Thyroid gland (tissue), 4 donors: Measurements from ENCODE around the gene TBX6. TPM values are rescaled to one million over a fixed set of nuclear protein-coding genes. Genes with fewer than 3 reads are reported as not detected.
A peak's percentile ranks its signal among the peaks of the same experiment; 100 is the strongest.
"Not testable (repeated sequence)": the region's sequence is repeated elsewhere in the genome, so short reads cannot be mapped to it uniquely, and the experiment has no call there.

Experiments used
- DNase-seq, 2 donors: peaks; one replicate each; pipeline ENCODE4 v3.0.0-alpha.2; 2019
- H3K27ac ChIP-seq, 3 donors: fragments of 200-600 bp; sonication (generic); 1 replicate in 2 of 3; 2 replicates in 1 of 3; pipeline ENCODE4 v1.5.1; 2016 to 2019; ENCODE audit warnings: mild to moderate bottlenecking in 1 of 3, moderate library complexity in 1 of 3
- H3K27me3 ChIP-seq: fragments of 200-600 bp; sonication (generic); one replicate; pipeline ENCODE4 v1.5.1; 2019
- H3K36me3 ChIP-seq, 2 donors: fragments of 200-600 bp; sonication (generic); one replicate each; pipeline ENCODE4 v1.5.1; 2016 to 2019
- H3K4me1 ChIP-seq, 2 donors: fragments of 200-600 bp; sonication (generic); one replicate each; pipeline ENCODE4 v1.5.1; 2017 to 2019
- H3K4me3 ChIP-seq, 3 donors: fragments of 200-600 bp; sonication (generic); replicated peaks in 1 of 3; 1 replicate in 2 of 3; 2 replicates in 1 of 3; pipeline ENCODE4 v1.5.1; 2016; ENCODE audit warnings: mild to moderate bottlenecking in 1 of 3
- H3K9me3 ChIP-seq: fragments of 200-600 bp; sonication (generic); one replicate; pipeline ENCODE4 v1.5.1; 2017
- CTCF ChIP-seq, 6 experiments: fragments of 200-600 bp in 3 of 6; fragments of 450-650 bp in 3 of 6; sonication (generic) in 3 of 6; IDR thresholded peaks; one replicate each; pipeline ENCODE4 v1.5.1; 2016 to 2019; ENCODE audit warnings: antibody characterized with exemption in 6 of 6, mild to moderate bottlenecking in 2 of 6, inconsistent platforms in 1 of 6, moderate library complexity in 1 of 6
- POLR2A ChIP-seq, 2 donors: fragments of 450-650 bp; IDR thresholded peaks; one replicate each; pipeline ENCODE4 v1.6.1; 2017; ENCODE audit warnings: antibody characterized with exemption in 2 of 2, mild to moderate bottlenecking in 2 of 2, moderate library complexity in 1 of 2
- WGBS, 2 donors: methylation state at CpG; one replicate each; pipeline ENCODE4 v1.1.5; 2017; 5-methylcytosine and 5-hydroxymethylcytosine counted together
- intact Hi-C: fragments of 100-400 bp; cut with DNase I; formaldehyde crosslinking; loops from one replicate; pipeline ENCODE4 v1.15.1; 2023
- total RNA-seq, 4 donors: library from RNA; depleted of rRNA; stranded (reverse); fragments of >200 nt; gene quantifications; one replicate each; pipeline ENCODE4 v1.2.3, GENCODE V29; 2016

Gene TBX6
- total RNA-seq, 4 donors from 2014 or later, result 1.6 to 3.3 (median 2.4) TPM

DNA sequence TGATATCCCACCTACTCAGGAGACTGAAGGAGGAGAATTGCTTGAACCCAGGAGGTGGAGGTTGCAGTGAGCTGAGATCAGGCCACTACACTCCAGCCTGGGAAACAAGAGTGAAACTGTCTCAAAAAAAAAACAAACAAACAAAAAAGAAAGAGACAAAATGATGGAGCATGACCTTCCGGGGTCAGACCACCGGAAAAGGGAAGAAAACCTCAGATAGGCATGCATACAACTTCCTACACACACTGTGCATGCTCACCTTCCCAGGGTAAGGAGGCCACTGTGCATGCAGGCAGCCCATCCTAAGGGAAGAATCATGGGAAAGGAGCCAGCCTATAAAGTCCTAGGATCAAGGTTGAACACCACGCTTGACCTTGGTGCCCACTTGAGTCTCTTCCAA, 40.9 kb upstream of the TBX6 start:
- H3K27ac ChIP-seq, result peak overlapping the region in 1 of 3 donors; percentile 58
- no peak for DNase-seq
- no peak overlapping the region for H3K4me3 ChIP-seq
- H3K4me1 ChIP-seq, result peaks cover 4 to 22% of the 10 kb centered on the region in 2 donors
- 65 to 68% methylated on average over 3 of the region's 3 CpGs for WGBS, 2 donors
- H3K9me3 ChIP-seq, result no peaks in the 10 kb centered on the region
- no peaks in the 10 kb centered on the region for H3K36me3 ChIP-seq
- intact Hi-C loops, result no loop called here
- TF ChIP-seq POLR2A (IDR thresholded peaks at IDR 0.05) (no peak), CTCF (IDR thresholded peaks at IDR 0.05) (no peak)
- H3K27me3 ChIP-seq, result no peaks in the 10 kb centered on the region

GRCh38 chr16:30131869-30132475, 40.2 kb upstream of the TBX6 start:
- peak overlapping the region in 1 of 3 donors; percentile 73 for H3K27ac ChIP-seq
- WGBS, 2 donors, result 31 to 43% methylated on average over 4 of the region's 4 CpGs

GRCh38 chr16:30127993-30128392, 36.3 kb upstream of the TBX6 start:
- intact Hi-C loops, result no loop called here
- H3K4me3 ChIP-seq, result no peak overlapping the region
- peaks cover 16 to 30% of the 10 kb centered on the region in 2 donors for H3K4me1 ChIP-seq
- DNase-seq, result no peak
- H3K36me3 ChIP-seq, result no peaks in the 10 kb centered on the region
- no peaks in the 10 kb centered on the region for H3K27me3 ChIP-seq
- TF ChIP-seq POLR2A (IDR thresholded peaks at IDR 0.05) (no peak), CTCF (IDR thresholded peaks at IDR 0.05) (no peak)
- no peak overlapping the region for H3K27ac ChIP-seq
- 81 to 96% methylated on average over 1 of the region's 1 CpG for WGBS, 2 donors
- H3K9me3 ChIP-seq, result no peaks in the 10 kb centered on the region

More at GRCh38 chr16:30131869-30132475, 40.2 kb upstream of the TBX6 start:
- H3K9me3 ChIP-seq, result no peaks in the 10 kb centered on the region
- peak; percentile 80 for DNase-seq
- H3K27me3 ChIP-seq, result no peaks in the 10 kb centered on the region
- no peak overlapping the region for H3K4me3 ChIP-seq
- H3K4me1 ChIP-seq, result peaks cover 4 to 22% of the 10 kb centered on the region in 2 donors
- intact Hi-C loops, result no loop called here
- no peak for TF ChIP-seq POLR2A (IDR thresholded peaks at IDR 0.05)
- TF ChIP-seq CTCF (IDR thresholded peaks at IDR 0.05), result no peak
- no peaks in the 10 kb centered on the region for H3K36me3 ChIP-seq

DNA sequence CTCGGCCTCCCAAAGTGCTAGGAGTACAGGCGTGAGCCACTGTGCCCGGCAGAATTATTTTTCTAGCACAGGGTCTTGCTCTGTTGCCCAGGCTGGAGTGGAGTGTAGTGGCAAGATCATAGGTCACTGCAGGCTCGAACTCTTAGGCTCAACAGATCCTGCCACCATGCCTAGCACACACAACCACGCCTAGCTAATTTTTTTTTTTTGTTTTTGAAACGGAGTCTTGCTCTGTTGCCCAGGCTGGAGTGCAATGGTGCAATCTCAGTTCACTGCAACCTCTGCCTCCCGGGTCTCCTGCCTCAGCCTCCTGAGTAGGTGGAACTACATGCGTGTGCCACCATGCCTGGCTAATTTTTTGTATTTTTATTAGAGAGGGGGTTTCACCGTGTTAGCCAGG, 34.0 kb upstream of the TBX6 start:
- H3K4me1 ChIP-seq, result peaks cover 16 to 27% of the 10 kb centered on the region in 2 donors
- H3K9me3 ChIP-seq, H3K27ac ChIP-seq, H3K36me3 ChIP-seq, H3K4me3 ChIP-seq, intact Hi-C loops, H3K27me3 ChIP-seq, DNase-seq: not testable (repeated sequence)
- WGBS, 2 donors, result 90 to 93% methylated on average over 9 of the region's 9 CpGs

DNA sequence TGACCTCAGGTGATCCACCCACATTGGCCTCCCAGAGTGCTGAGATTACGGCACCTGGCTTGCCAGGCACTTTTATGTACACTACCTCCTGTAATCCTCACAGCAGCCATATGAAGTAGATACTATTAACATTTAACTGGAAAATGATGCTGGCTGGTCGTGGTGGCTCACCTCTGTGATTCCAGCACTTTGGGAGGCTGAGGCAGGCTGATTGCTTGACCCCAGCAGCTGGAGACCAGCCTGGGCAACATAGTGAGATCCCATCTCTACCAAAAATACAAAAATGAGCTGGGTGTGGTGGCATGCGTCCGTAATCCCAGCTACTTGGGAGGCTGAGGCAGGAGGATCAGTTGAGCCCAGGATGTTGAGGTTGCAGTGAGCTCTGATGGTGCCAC, 33.3 kb upstream of the TBX6 start:
- no peaks in the 10 kb centered on the region for H3K36me3 ChIP-seq
- WGBS, 2 donors, result 87 to 93% methylated on average over 4 of the region's 4 CpGs
- no peak for DNase-seq
- no peaks in the 10 kb centered on the region for H3K27me3 ChIP-seq
- H3K4me3 ChIP-seq, result no peak overlapping the region
- no peak overlapping the region for H3K27ac ChIP-seq
- intact Hi-C loops, result no loop called here
- H3K4me1 ChIP-seq, result peaks cover 16 to 28% of the 10 kb centered on the region in 2 donors
- H3K9me3 ChIP-seq, result no peaks in the 10 kb centered on the region
- TF ChIP-seq CTCF (IDR thresholded peaks at IDR 0.05) (no peak), POLR2A (IDR thresholded peaks at IDR 0.05) (no peak)
